ENCODE results near the gene RBM15B. TPM values are rescaled to one million over a fixed set of nuclear protein-coding genes. Genes with fewer than 3 reads are reported as not detected.

Gene RBM15B
- total RNA-seq, 1 experiment from 2014 or later, result 61.1 TPM

DNA sequence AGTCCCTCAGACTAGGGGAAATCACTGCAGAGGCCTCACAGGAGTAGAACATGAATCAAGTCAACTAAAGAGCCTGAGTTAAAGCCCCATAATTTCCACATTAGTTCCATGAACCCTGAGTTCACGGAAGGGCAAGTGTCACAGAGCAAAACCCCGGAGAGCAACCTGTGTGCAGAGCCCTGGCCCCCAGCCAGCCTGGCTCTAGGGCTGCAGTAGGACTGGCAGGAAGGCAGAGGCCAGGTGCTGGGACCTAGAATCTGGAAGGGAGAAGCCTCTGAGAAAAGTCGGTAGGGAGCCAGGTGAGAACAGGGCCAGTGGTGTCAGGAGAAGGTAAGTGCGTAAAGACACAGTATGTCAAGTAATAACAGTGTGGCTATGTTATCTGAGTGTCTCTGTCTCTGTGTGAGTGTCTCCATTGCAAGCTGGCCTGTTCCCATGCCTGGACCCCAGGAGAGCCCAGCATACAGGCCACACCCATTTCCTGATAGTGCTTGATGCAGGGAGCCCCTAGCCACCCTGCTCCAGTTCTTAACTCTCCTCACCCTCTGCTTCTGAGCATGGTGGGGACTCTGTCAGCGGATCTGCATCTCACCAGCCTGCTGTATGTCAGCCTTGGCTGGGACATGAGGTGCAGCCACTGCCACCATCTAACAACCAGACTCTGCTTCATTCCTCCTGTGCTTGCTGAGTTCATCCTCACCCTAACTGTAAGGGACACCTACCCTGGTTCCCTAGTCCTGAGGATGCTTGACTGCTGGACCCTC lies 17.2 kb upstream of the RBM15B start:
- WGBS (ENCODE audit: extremely low coverage, insufficient read length, low lambda C conversion rate), result no CpG with 5 or more reads among the region's 5 CpGs
- no peak overlapping the region for H3K4me3 Mint-ChIP-seq
- no peak overlapping the region for H2BK5ac ChIP-seq (ENCODE audit: insufficient read length, low read length)

More for the DNA sequence above, 17.2 kb upstream of the RBM15B start:
- no peak overlapping the region for H3T11ph ChIP-seq (ENCODE audit: low read length)
- no peaks in the 10 kb centered on the region for H3K27me3 Mint-ChIP-seq (ENCODE audit: low read depth)
- H2BK120ac ChIP-seq (ENCODE audit: low read depth, low read length, poor library complexity, severe bottlenecking), result no peak overlapping the region
- no peaks in the 10 kb centered on the region for H3K79me1 ChIP-seq (ENCODE audit: insufficient read depth, low read depth, low read length, poor library complexity, severe bottlenecking)
- no peak overlapping the region for H2BK15ac ChIP-seq (ENCODE audit: low read depth, low read length)
- H3K27me3 ChIP-seq (ENCODE audit: insufficient read depth, low read length), result no peaks in the 10 kb centered on the region
- no peaks in the 10 kb centered on the region for H3K9me3 ChIP-seq (ENCODE audit: control insufficient read depth, low read depth, low read length)
- H3K4me2 ChIP-seq (ENCODE audit: insufficient read depth, insufficient read length, low read length), result no peak overlapping the region
- no peak overlapping the region for H2AK5ac ChIP-seq (ENCODE audit: insufficient read length, low read length)
- no peak overlapping the region for H4K91ac ChIP-seq (ENCODE audit: insufficient read length, low read depth, low read length)
- H4K20me1 ChIP-seq (ENCODE audit: control insufficient read depth, insufficient read depth, insufficient read length), result no peaks in the 10 kb centered on the region
- H3K18ac ChIP-seq (ENCODE audit: insufficient read length, low read depth, low read length), result no peak overlapping the region
- H3K27ac ChIP-seq (ENCODE audit: insufficient read length, low read depth, low read length), result no peak overlapping the region
- no peak overlapping the region for H3K56ac ChIP-seq (ENCODE audit: insufficient read length, low read depth, low read length)
- H2BK20ac ChIP-seq (ENCODE audit: low read depth, low read length, poor library complexity, severe bottlenecking), result no peak overlapping the region
- no peak overlapping the region for H3K4ac ChIP-seq (ENCODE audit: low read depth, low read length)
- no peak overlapping the region for H2BK12ac ChIP-seq (ENCODE audit: insufficient read length, low read depth, low read length)
- no peaks in the 10 kb centered on the region for H3K79me2 ChIP-seq (ENCODE audit: insufficient read depth, low read length)
- peaks cover 0 to 4% of the 10 kb centered on the region in 2 experiments; a peak in 2 of 4 replicates for H3K4me1 Mint-ChIP-seq
- H3K9me3 Mint-ChIP-seq, result no peaks in the 10 kb centered on the region
- DNase-seq, result no peak
- no peak overlapping the region for H4K5ac ChIP-seq (ENCODE audit: insufficient read length, low read depth, low read length)
- TF ChIP-seq, protein P1, sequence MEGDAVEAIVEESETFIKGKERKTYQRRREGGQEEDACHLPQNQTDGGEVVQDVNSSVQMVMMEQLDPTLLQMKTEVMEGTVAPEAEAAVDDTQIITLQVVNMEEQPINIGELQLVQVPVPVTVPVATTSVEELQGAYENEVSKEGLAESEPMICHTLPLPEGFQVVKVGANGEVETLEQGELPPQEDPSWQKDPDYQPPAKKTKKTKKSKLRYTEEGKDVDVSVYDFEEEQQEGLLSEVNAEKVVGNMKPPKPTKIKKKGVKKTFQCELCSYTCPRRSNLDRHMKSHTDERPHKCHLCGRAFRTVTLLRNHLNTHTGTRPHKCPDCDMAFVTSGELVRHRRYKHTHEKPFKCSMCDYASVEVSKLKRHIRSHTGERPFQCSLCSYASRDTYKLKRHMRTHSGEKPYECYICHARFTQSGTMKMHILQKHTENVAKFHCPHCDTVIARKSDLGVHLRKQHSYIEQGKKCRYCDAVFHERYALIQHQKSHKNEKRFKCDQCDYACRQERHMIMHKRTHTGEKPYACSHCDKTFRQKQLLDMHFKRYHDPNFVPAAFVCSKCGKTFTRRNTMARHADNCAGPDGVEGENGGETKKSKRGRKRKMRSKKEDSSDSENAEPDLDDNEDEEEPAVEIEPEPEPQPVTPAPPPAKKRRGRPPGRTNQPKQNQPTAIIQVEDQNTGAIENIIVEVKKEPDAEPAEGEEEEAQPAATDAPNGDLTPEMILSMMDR (conservative IDR thresholded peaks at IDR 0.05), result no peak
- no peak overlapping the region for H3K14ac ChIP-seq (ENCODE audit: insufficient read depth, low read length)
- no peak overlapping the region for H4K8ac ChIP-seq (replicated peaks; ENCODE audit: insufficient read length, low read depth, low read length)
- H2AFZ ChIP-seq (ENCODE audit: low read length), result no peak overlapping the region
- H3K23ac ChIP-seq (ENCODE audit: insufficient read length, low read depth, low read length), result no peak overlapping the region
- H3K9ac ChIP-seq (ENCODE audit: extremely low read depth, insufficient read length, low read length), result no peak overlapping the region
- H3K27ac Mint-ChIP-seq, result no peak overlapping the region
- H3K23me2 ChIP-seq (ENCODE audit: insufficient read length, low read depth, low read length, poor library complexity, severe bottlenecking), result no peaks in the 10 kb centered on the region
- H3K36me3 Mint-ChIP-seq (ENCODE audit: insufficient read depth in 1 of 3, low read depth in 3 of 3), result peaks cover 0 to 9% (median 0%) of the 10 kb centered on the region in 3 experiments; a peak in 5 of 7 replicates
- H3K4me1 ChIP-seq (ENCODE audit: insufficient read depth, low read length), result no peaks in the 10 kb centered on the region
